ENCODE results near the gene P3R3URF.

DNA sequence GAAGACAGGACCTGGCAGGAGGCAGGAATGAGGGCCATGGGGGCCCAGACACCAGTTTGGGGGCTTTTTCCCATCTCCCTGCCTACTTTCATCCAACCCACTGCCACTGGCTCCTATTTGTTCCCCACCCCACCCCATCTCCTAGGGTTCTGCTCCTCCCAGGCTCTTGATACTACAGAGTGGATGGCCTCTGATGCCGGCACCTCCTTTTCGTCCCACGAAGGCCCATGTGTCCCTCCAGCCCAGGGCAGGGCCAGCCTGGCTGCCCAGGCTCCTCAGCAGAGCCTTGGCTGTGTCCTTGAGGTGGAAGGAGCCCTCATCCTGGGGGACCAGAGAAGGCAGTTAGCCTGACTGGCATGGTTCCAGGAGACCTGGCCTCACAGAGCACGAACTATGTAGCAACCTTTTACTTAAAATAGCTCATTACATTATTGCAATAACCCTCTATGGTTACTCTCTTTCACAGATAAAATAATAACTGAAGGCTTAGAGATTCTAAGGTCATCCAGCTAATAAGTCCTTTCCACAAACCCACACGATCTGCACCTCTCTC, 18.4 kb upstream of the P3R3URF start:
- TF ChIP-seq, protein P1, sequence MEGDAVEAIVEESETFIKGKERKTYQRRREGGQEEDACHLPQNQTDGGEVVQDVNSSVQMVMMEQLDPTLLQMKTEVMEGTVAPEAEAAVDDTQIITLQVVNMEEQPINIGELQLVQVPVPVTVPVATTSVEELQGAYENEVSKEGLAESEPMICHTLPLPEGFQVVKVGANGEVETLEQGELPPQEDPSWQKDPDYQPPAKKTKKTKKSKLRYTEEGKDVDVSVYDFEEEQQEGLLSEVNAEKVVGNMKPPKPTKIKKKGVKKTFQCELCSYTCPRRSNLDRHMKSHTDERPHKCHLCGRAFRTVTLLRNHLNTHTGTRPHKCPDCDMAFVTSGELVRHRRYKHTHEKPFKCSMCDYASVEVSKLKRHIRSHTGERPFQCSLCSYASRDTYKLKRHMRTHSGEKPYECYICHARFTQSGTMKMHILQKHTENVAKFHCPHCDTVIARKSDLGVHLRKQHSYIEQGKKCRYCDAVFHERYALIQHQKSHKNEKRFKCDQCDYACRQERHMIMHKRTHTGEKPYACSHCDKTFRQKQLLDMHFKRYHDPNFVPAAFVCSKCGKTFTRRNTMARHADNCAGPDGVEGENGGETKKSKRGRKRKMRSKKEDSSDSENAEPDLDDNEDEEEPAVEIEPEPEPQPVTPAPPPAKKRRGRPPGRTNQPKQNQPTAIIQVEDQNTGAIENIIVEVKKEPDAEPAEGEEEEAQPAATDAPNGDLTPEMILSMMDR (IDR thresholded peaks at IDR 0.05), result no peak
- TF ChIP-seq EP300 (IDR thresholded peaks at IDR 0.05), result no peak
- no peak for TF ChIP-seq POLR2A (IDR thresholded peaks at IDR 0.05; ENCODE audit: low read depth)
- no peak for TF ChIP-seq POLR2AphosphoS5 (IDR thresholded peaks at IDR 0.05)

Measured in esophagus muscularis mucosa (tissue), 4 donors.